ENCODE measurements around the gene SMARCD2. TPM values are rescaled to one million over a fixed set of nuclear protein-coding genes. Genes with fewer than 3 reads are reported as not detected.

SMARCD2 gene
- total and polyA plus RNA-seq, 2 of the 13 experiments (the other 11 are each of a cell fraction or from before 2014, with no cell fraction given), result 122 to 150 TPM

GRCh38 chr17:63842540-63843386 lies at the start of gene SMARCD2 (continued):
- TF ChIP-seq BORCS8-MEF2B (CRISPR knock-in tag; IDR thresholded peaks at IDR 0.05) (peak; percentile 99), ZBED4 (CRISPR knock-in tag; IDR thresholded peaks at IDR 0.05; ENCODE audit: borderline replicate concordance) (peak; percentile 100), PHF5A (CRISPR knock-in tag; IDR thresholded peaks at IDR 0.05; ENCODE audit: low read depth, unreplicated experiment) (peak; percentile 99), ZKSCAN5 (CRISPR knock-in tag; IDR thresholded peaks at IDR 0.05) (no peak), E2F5 (CRISPR knock-in tag; conservative IDR thresholded peaks at IDR 0.05) (peak; percentile 87), ZNF121 (CRISPR knock-in tag; IDR thresholded peaks at IDR 0.05) (0 out of 2 replicates have a peak, but pooled peaks have one; percentile 51), SRSF1 (optimal IDR thresholded peaks at IDR 0.05; ENCODE audit: low read depth, low read length) (no peak), NAIF1 (CRISPR knock-in tag; IDR thresholded peaks at IDR 0.05; ENCODE audit: borderline replicate concordance) (peak; percentile 91), KDM3A (CRISPR knock-in tag; IDR thresholded peaks at IDR 0.05; ENCODE audit: low read depth) (peak; percentile 99), ZFY (CRISPR knock-in tag; IDR thresholded peaks at IDR 0.05) (peak; percentile 92), NFIC (IDR thresholded peaks at IDR 0.05; ENCODE audit: low read length) (peak; percentile 62; the same call in 1 of the 2 replicates), ZNF839 (CRISPR knock-in tag; IDR thresholded peaks at IDR 0.05; ENCODE audit: borderline replicate concordance) (peak; percentile 34; the same call in 1 of the 2 replicates), ZNF34 (CRISPR knock-in tag; IDR thresholded peaks at IDR 0.05; ENCODE audit: borderline replicate concordance) (peak; percentile 86; the same call in 1 of the 2 replicates), KDM1A (CRISPR knock-in tag; IDR thresholded peaks at IDR 0.05) (peak; percentile 84), TBP (CRISPR knock-in tag; IDR thresholded peaks at IDR 0.05) (no peak), AGO2 (optimal IDR thresholded peaks at IDR 0.05; ENCODE audit: low read depth, low read length) (no peak), NR3C1 (CRISPR knock-in tag; IDR thresholded peaks at IDR 0.05) (0 out of 2 replicates have a peak, but pooled peaks have one; percentile 56), ZNF569 (CRISPR knock-in tag; IDR thresholded peaks at IDR 0.05; ENCODE audit: borderline replicate concordance) (no peak), ZNF83 (CRISPR knock-in tag; IDR thresholded peaks at IDR 0.05; ENCODE audit: borderline replicate concordance) (no peak), THAP8 (CRISPR knock-in tag; IDR thresholded peaks at IDR 0.05; ENCODE audit: borderline replicate concordance) (peak; percentile 6; the same call in 1 of the 2 replicates), POGZ (CRISPR knock-in tag; IDR thresholded peaks at IDR 0.05) (peak; percentile 92), PHF21A (CRISPR knock-in tag; IDR thresholded peaks at IDR 0.05) (peak; percentile 96), MLLT10 (CRISPR knock-in tag; IDR thresholded peaks at IDR 0.05) (no peak), SRF (IDR thresholded peaks at IDR 0.05; ENCODE audit: low read depth, low read length) (peak; percentile 80), ARHGAP35 (CRISPR knock-in tag; IDR thresholded peaks at IDR 0.05; ENCODE audit: borderline replicate concordance) (no peak; the same call in 1 of the 2 replicates), ATRX (CRISPR knock-in tag; IDR thresholded peaks at IDR 0.05; ENCODE audit: borderline replicate concordance) (no peak)
